Measurements from ENCODE around the gene C2CD4C.
"Not testable (repeated sequence)": the region's sequence is repeated elsewhere in the genome, so short reads cannot be mapped to it uniquely, and the experiment has no call there.

- not testable (repeated sequence) for TF ChIP-seq CTCF, POLR2A (IDR thresholded peaks at IDR 0.05)
Observed at GRCh38 chr19:386632-387301, 22.2 kb downstream of the C2CD4C start.
